Measurements from ENCODE around the gene PACSIN2.

DNA sequence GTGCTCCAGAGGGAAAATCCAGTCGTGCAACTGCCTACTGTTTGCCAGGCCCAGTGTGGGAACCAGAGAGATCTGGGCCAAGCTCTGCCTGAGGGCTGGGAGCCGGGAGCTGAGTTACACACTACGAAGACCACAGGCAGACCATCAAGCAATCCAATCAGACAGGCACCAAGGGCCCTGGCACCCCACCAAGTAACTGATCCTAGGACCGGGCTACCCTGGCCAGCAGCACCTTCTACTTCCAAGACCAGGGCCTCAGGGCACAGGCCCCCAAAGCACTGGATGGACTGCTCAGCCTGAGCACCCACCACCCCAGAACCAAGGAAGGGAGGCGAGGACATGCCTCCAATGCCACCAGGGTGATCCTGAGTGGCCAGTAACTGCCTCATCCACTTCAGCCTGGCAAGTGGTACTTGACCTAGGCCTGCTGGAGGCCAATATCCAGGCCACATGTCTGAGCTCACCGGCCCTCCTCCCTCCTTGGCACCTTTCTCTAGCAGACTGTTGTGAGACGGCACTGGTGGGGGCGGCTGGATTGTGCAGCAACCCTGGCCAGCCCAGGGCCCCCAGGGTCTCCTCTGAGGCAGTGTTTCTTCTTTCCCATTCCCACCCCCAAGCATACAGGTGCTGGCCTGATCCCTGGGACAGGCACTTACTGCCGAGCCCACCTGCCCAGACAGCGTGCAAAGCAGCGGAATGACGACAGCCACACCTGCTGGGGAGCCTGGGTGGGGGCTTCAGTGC is 137.2 kb downstream of the PACSIN2 start:
- TF ChIP-seq, protein P1, sequence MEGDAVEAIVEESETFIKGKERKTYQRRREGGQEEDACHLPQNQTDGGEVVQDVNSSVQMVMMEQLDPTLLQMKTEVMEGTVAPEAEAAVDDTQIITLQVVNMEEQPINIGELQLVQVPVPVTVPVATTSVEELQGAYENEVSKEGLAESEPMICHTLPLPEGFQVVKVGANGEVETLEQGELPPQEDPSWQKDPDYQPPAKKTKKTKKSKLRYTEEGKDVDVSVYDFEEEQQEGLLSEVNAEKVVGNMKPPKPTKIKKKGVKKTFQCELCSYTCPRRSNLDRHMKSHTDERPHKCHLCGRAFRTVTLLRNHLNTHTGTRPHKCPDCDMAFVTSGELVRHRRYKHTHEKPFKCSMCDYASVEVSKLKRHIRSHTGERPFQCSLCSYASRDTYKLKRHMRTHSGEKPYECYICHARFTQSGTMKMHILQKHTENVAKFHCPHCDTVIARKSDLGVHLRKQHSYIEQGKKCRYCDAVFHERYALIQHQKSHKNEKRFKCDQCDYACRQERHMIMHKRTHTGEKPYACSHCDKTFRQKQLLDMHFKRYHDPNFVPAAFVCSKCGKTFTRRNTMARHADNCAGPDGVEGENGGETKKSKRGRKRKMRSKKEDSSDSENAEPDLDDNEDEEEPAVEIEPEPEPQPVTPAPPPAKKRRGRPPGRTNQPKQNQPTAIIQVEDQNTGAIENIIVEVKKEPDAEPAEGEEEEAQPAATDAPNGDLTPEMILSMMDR (IDR thresholded peaks at IDR 0.05): no peak
- no peak for TF ChIP-seq POLR2AphosphoS5 (IDR thresholded peaks at IDR 0.05)

All from sigmoid colon (tissue), 4 donors.